Stimulated activated CD4-positive, alpha-beta T cell treated with anti-CD3 and anti-CD28 coated beads, Interleukin-4, amount 100 ng/mL, for 24 hours (primary cell): ENCODE results near the gene EPB41L1.

ENCODE experiments used
- DNase-seq: peaks from one replicate; pipeline ENCODE4 v3.0.0-alpha.2; 2020

The EPB41L1 gene

GRCh38 chr20:36197271-36197670 is 42.7 kb downstream of the EPB41L1 start:
- no peak for DNase-seq

GRCh38 chr20:36199345-36200257 is 45.1 kb downstream of the EPB41L1 start:
- DNase-seq: peak; percentile 82

- DNase-seq: no peak
Observed at GRCh38 chr20:36200451-36200850, 45.9 kb downstream of the EPB41L1 start.

- DNase-seq: no peak
Observed at GRCh38 chr20:36201198-36201597, 46.7 kb downstream of the EPB41L1 start.

- DNase-seq: peak; percentile 81
Observed at GRCh38 chr20:36202891-36203338, 48.4 kb downstream of the EPB41L1 start.

- no peak for DNase-seq
Observed at GRCh38 chr20:36203861-36204260, 49.3 kb downstream of the EPB41L1 start.

GRCh38 chr20:36205026-36205425 is 50.5 kb downstream of the EPB41L1 start:
- no peak for DNase-seq

- DNase-seq: no peak
Observed at GRCh38 chr20:36206068-36206467, 51.5 kb downstream of the EPB41L1 start.

GRCh38 chr20:36206641-36207040 is 52.1 kb downstream of the EPB41L1 start:
- DNase-seq: no peak

- no peak for DNase-seq
Observed at GRCh38 chr20:36207602-36208001, 53.1 kb downstream of the EPB41L1 start.

GRCh38 chr20:36208257-36208656 is 53.7 kb downstream of the EPB41L1 start:
- no peak for DNase-seq

GRCh38 chr20:36210436-36211021 is 56.0 kb downstream of the EPB41L1 start:
- DNase-seq: no peak

- no peak for DNase-seq
Observed at GRCh38 chr20:36213362-36213761, 58.8 kb downstream of the EPB41L1 start.

- no peak for DNase-seq
Observed at GRCh38 chr20:36214684-36215256, 60.2 kb downstream of the EPB41L1 start.

- no peak for DNase-seq
Observed at GRCh38 chr20:36215778-36216177, 61.2 kb downstream of the EPB41L1 start.

GRCh38 chr20:36216314-36217025 is 61.9 kb downstream of the EPB41L1 start:
- no peak for DNase-seq

GRCh38 chr20:36217226-36217625 is 62.7 kb downstream of the EPB41L1 start:
- no peak for DNase-seq

- no peak for DNase-seq
Observed at GRCh38 chr20:36218380-36219064, 64.0 kb downstream of the EPB41L1 start.

GRCh38 chr20:36219671-36220220 is 65.2 kb downstream of the EPB41L1 start:
- DNase-seq: no peak

- no peak for DNase-seq
Observed at GRCh38 chr20:36225666-36226065, 71.1 kb downstream of the EPB41L1 start.

GRCh38 chr20:36228770-36229169 is 74.2 kb downstream of the EPB41L1 start:
- DNase-seq: no peak

GRCh38 chr20:36230019-36230418 is 75.5 kb downstream of the EPB41L1 start:
- DNase-seq: no peak
